Mesenteric fat pad (tissue), 1 donor: ENCODE data around the gene LRRC1. TPM values are rescaled to one million over a fixed set of nuclear protein-coding genes. Genes with fewer than 3 reads are reported as not detected.

Experiments
- DNase-seq: peaks from one replicate; pipeline ENCODE4 v3.0.0-alpha.2; 2020; ENCODE audit warnings: low spot score
- total RNA-seq: library from RNA; stranded (reverse); fragmentation: NEBNext Ultra II Directional; extraction: Animal tissue kit (Norgen Biotek cat#: 25700); gene quantifications from one replicate; pipeline ENCODE4 v1.2.1, GENCODE V29; 2021
- donor health status: DM: yes; HTN: yes; CAD: no.

Gene LRRC1
- total RNA-seq, 1 donor from 2014 or later = 6.2 TPM

DNA sequence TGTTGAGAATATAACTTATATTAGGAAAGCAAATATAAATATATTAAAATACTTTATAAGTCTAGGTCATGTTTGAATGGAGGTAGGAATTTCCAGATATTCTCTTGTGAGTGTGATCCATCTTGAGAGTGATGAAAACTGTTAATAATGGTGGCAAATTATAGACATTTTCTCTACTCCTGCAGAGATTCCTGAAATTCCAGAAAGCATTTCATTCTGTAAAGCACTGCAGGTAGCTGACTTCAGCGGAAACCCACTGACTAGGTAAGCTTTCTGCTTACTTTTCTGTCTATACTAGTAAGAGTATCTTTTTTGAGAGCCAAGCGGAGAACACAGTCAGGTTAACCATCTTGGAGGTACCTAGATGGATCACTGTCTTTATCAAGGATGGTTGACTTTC is 84.0 kb downstream of the LRRC1 start:
- DNase-seq = no peak

DNA sequence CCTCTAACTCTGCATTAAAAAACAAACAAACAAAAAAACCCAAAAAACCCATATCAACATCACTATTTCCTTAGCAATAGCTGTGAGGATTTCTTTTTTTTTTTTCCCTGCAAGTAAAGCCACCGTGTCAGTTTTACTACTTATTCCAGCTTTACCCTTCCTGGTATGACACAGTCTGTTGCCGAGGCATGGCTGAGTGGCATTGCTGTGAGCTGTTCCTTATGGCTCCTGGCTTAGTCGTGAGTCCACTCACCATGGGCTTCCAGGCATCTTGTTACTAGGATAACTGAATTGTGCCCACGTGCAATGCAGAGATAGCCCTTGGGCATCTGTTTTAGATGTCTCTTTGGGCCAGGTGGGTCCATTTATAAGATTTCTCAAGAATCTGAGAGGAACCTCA is 84.8 kb downstream of the LRRC1 start:
- no peak for DNase-seq

DNA sequence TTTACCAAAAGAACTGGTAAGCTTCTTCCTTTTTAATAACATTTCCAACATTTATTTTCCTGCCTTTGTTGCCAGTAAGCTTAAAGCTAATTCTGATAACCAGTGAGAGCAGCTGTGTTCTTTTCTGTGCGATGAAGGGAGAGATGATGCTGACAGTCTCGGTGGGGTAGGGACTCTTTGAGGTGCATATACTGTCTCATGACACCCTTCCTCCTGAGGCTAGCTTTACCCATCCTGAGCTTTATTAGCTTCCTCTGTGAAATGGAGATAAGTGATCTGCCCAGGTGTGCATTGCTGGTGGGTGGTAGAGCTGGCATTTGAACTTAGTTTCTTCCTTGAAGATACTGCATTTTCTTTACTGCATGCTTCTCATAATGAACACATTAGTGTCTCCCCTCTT is 92.5 kb downstream of the LRRC1 start:
- no peak for DNase-seq

DNA sequence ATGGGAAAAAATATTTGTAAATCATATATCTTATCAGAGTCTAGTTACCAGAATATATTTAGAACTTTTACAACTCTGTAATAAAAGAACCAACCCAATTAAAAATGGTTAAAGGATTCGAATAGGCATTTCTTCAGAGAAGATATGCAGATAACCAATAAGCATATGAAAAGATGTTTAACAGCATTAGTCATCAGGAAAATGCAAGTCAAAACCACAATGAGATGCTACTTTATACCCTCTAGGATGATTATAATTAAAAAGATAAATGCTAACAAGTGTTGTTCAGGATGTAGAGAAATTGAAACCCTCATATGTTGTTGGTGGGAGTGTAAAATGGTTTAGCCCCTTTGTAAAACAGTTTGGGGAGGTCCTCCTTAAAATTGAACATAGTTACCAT is 94.1 kb downstream of the LRRC1 start:
- no peak for DNase-seq

DNA sequence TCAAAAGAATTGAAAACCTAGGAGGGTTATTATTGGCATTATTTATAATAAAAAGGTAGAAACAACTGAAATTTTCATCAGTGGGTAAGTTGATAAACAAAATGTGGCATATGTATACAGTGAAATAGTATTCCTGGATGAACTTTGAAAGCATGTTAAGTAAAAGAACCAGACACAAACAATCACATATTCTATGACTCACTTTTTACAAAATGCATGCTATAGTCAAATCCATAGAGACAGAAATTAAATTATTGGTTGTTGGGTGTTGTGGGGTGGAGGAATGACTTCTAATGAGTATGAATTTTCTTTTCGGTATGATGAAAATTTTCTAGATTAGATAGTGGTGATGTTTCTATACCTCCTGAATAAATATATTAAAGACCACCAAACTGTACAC is 94.6 kb downstream of the LRRC1 start:
- DNase-seq = no peak

DNA sequence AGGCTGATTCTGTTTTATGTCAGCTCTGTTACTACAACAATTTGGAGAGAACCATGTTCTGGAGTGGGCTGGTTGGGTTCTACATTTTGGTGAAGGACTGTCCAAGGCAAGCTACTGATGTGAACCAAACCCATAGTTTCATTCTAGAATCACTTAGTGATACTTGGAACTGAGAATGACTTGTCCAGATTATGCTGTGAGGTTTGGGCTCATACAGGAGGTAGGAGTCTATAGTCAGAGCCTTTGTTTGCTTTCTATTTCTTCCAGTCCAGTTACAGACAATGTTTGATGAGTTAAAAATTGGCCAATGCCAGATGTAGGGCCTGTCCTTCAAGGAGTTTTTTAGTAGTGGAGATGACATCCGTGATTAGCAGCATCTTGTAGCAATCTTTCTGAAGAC is 97.9 kb downstream of the LRRC1 start:
- no peak for DNase-seq

DNA sequence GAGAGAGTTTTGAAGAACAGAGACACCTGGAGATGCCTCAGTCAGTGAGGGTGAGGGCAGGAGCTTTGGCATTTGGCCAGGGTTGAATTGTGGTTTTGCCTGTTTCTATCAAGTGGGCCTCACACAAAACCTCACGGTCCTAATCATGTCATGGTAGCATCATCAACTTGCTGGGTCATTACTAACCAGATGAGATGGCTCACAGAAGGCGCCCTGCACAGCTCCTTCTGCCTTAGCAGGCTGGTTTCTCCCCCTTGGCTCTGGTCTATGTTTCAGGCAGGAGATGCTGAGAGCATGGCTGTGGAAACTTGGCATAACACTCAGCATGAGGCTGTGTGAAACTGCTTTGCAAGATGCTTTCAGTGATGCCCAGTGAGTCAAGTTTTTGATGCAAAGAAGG is 99.3 kb downstream of the LRRC1 start:
- no peak for DNase-seq

DNA sequence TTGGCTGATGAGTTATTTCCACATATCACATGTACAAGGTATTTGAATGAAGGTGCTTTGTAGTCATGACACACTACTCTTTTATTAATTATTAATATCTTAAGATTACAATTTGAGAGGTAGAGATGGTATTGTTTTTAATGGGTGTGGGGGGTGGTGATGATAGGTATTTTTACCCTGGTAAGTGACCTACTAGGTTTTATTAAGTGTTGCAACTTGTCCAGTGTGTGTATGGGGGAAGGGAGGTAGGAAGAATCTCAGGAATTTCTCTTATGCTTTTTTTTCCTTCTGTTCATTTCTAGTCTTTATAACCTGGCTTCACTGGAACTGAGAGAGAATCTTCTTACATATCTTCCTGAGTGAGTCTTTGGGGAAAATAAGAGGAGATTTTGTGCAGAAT is 101.4 kb downstream of the LRRC1 start:
- no peak for DNase-seq

DNA sequence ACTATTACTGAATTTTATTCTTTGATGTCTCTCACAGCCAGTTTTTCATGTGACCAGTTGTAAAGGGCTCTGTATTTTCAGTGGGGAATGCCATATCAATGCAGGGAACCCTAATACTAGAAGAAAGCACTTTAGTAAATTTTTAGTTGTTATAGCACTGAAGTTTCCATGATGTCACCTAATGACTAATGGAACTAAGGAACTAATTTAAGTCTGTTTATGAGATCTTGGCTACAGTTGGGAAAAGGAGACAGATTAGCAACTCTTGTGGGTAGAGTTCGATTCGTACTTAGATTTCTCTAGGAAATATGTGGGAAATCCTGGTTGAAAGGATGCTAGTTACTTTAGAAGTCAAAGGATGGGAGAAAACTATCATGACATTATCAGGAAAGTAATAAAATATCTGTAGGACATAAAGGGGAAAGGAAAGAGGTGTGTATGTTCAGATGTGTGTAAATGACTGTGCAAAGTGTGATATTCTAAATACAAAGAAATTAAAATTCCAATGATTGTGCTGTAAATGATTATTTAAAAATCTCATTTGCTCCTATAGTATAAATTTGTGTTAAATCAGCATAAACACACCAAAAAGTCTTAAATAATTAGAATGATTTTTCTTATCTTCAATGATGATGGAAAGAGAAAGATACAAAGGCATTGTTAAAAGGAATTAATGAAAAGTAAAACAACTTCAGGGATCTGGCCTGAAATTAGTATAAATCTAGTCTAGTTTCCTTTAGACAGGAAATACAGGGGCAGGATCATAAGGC is 103.4 kb downstream of the LRRC1 start:
- no peak for DNase-seq

DNA sequence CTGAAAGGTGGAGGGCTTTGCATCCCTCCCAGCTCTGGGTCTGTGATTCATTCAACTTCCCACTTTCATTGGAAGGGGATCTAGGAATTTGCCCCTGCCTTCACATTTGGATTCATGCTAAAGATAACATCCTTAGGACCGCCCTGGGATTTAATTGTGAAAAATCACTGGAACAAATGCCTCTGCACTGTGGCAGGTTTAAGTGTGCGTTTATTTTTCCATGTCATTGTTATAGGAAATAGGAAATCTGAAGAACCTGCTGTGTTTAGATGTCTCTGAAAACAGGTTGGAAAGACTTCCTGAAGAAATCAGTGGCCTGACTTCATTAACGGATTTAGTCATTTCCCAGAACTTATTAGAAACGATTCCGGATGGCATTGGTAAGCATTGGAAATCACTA is 104.7 kb downstream of the LRRC1 start:
- DNase-seq = no peak

DNA sequence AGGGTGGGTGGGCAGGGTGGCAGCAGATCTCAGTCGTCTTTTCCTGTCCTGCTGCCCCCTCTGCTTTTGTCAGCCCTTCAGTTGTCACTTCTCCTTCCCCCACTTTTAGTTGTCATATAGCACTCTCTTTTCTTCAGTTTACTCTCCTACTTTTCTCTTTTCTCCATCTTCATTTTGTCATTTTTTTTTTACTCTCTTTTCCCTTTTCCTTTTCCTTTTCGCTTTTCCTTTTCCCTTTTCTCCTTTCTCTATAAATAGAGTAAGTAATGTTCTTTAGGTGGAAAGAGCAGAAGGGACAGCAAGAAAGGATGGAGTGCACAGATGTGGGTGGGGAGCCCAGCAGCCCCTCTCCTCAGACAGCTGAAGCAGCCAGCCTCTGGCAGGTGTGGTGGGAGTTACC is 108.6 kb downstream of the LRRC1 start:
- no peak for DNase-seq

DNA sequence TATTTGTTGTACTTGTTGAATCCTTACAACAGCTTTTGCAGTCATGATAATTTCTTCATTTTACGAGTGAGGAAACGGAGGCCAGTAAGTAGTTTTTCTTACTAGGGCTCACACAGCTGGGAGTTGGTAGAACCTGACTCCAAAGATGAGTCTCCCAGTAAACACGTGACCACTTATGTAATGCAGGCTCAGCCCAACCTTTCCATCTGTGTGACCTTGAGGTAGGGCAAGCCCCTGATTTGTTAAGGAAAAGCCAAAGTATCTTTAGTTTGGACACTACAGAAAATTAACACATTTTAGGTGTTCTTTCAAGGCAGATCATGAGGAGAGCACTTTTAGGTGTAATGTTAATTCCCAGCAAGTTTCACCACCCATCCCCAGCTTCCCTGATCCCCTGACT is 111.3 kb downstream of the LRRC1 start:
- no peak for DNase-seq

DNA sequence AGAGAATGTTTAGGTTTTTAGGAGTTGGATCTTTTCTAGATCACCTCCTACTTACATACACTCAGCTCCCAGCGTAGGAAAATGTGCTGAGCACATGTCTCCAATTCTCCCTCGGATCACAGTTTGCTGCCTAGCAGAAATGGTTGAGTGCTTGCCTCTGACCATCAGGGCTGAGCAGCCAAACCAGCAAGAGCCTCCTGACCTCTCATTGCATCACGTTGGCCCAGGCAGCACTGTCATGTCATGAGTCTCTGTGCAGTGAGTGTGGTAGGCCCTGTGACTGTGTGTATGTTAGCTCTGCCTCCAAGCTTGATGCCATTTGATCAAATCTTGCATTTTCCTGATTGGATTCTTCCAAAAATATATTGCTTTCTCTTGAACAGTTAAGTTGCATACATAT is 112.0 kb downstream of the LRRC1 start:
- no peak for DNase-seq

DNA sequence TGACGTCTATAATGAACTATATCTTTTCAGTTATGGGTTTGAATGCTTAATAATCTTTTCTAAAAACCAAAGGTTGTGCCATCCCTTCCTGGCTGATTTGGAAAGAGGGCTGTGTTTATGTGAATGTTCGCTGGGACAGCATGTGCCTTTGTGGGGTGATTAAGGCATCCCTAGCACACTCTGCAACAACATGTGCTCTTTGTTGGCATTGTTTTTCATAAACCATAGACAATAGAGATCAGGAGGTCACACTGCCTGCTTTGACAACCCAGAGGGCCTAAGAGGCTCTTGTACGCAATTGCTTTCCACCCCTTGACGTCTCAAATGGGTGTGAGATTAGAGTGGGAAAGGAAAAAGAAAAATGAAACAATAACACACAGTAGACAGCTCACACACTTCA is 116.0 kb downstream of the LRRC1 start:
- no peak for DNase-seq

DNA sequence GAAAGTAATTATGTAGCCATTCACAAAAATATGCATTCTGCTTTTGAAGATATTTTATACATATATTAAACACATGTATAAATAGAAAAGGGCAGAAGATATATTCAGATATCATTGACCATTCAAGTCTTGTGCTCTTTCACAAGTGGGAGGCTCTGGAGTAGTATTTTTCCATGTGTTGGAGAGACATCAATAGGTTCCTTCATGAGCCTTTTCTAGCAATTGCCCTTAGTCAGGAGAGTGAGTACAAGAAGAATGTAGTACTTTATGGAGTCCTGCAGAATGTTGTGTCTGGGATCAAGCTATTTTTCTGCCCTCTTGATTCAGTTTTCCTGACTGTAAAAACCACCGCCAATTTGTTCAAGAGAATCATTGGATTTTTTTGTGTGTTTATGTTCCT is 117.9 kb downstream of the LRRC1 start:
- DNase-seq = no peak

DNA sequence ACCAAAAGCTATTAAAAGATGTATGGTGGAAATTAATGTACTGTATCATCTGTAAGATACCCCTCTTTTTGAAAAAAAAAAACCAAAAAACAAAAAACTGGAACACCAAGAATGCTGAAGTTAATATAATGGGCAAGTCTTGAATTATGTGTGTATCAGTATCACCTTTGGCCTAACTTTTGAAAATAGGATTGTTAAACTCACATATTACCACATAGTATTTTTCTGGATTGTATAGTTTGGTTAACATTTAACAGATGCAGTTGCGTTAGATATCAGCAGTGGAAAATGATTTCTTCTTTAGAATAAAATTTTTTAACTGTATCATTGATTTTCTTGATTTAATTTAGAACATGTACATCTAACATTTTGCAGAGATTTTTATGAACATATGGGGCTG is 118.5 kb downstream of the LRRC1 start:
- DNase-seq = no peak

DNA sequence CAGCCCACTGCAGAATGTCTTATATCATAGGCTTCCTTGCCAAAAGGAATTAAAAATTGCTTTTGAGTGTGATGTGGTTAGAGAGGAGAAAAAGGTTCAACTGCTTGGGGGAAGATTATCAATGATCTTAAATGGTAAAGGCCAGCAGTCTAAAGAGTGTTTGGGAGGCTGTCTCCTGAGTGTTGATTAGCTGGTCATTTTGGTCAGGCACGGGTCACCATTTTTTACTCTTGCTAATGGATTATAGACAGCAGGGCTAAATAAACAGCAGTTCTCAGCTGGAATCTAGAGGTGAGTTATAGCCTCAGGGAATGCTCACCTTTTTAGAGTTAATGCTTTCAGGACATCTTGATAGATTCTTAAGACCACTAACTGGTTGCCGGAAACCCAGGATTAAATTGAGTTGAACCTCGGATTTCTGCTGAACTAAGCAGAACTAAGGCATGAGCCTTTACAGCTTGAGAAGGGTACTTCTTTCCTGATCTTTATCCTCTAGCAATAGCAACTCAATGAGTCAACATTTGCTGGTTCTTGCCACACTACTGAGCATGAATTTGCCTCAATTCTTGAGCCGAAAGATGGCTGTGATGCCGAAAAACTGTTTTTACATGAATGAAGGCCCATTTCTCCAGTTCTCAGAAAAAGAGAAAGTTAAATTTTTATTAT is 120.4 kb downstream of the LRRC1 start:
- DNase-seq = no peak

DNA sequence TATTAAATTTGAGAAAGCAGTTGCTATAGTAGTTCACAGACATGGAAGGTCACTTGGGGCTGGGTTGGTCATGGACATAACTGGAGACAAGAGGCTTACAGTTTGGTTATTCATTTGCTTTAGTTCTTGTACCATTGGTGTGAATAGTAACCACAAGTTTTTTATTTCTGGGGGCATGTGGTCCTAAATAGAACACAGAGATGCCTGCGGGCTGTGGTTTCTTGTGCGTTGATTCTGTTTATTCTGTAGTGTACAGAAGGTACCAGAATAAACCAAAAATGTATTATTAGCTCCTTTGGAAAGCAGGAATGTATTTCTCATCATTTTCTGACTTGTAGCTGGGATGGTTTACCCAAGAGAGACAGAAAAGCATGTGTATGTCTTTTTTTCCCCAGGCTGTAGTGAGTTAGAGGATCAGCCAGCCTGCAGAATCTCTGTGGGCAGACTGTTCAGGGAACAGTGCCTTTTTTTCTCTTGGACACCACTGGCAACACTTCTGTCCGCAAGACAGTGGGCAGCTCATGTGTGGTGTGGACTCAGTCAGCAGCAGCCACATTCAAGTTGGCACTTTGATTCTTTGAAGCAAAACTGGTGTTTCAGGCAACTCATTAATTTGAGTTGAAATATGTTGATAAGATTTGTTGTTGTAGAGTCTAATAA is 122.1 kb downstream of the LRRC1 start:
- no peak for DNase-seq

DNA sequence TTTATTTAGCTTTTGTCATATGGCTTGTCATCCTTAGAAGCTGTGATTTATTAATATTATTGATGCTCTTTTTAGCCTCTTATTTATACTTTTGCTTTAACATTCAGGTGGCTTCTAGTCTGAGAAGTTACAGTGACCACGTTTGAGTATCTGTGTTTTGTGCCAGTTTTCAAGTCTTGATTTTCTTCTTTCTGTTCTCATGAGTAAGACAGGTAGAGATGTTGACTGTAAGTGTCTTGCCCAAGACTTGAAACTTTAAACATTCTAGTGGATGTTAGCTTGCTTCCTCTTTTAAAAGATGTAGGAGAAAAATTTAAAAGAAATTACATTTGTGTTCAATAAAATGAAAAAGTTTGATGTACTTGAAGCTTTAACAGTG is 122.6 kb downstream of the LRRC1 start:
- no peak for DNase-seq

DNA sequence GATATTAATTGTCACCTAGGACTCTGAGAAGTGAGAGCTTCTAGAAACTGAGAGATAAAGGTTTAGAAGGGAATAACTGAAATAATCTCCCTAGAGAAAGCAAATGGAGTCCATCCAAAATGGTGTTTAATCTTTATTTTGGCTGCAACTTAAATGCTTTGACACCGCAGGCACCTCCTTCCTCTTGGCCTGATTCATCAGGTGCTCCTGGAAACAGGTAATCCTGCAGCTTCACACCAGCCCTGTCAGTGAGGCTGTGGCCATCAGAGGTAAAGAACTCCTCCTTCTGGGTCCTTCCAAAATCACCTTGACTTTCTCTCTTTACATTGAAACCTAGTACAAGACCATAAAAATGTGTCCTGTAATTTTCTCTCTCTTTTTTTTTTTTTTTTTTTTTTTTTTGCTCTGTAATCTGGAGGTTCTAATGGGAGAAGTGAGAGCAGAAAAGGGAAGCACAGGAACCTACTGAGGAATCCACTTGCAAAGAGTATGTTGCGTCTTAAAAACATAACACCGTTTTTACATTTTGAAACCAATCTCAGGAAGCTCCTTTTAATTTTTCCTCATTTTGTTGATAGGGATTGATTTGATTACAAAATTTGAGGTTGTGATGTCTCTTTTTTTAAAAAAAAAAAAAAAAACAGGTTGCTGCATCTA is 124.2 kb downstream of the LRRC1 start:
- DNase-seq = no peak

DNA sequence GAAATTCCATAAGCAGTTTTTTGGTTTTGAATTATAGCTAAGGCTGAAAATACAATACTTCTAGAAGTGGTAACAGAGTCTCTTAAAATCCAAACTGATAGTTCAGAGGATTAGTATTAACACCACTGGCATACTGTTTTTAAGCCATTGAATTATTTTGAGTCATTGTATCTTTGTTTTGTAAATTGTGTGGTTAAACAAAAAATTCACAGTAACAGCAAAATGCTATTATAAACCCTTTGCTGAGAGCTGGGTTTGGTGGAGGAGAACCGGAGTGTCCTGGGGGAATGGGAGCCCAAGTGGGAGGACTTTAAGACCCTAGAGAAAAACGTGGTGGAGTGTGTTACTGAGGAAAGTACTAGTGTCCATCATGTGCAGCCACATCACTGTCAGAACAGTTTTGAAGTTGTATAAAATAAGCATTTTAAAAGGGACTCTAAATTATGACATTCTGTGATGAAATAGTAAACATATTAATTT is 125.1 kb downstream of the LRRC1 start:
- DNase-seq = no peak

DNA sequence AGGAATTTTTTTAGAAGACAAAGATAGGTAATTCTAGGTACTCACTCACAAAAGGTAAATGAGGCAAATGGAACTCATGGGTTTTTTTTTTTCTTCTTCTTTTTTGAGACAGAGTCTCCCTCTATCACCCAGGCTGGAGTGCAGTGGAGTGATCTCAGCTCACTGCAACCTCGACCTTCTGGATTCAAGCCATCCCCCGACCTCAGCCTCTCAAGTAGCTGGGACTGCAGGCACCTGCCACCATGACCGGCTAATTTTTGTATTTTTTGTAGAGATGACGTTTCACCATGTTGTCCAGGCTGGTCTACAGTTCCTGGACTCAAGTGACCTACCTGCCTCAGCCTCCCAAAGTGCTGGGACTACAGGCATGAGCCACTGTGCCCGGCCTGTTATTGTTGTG is 126.1 kb downstream of the LRRC1 start:
- no peak for DNase-seq
